Activated CD4-positive, CD25-positive, alpha-beta regulatory T cell treated with anti-CD3 and anti-CD28 coated beads, Interleukin-2, amount 50 U/mL, for 24 hours (primary cell): Measurements from ENCODE around the gene MSH2.

Experiments used
- ATAC-seq, 2 donors: fragments of 150-1000 bp; cut with Tn5 transposase; one replicate each; pipeline ENCODE4 v1.10.0; 2021; ENCODE audit warnings: mild to moderate bottlenecking in 1 of 2, moderate library complexity in 1 of 2

Gene MSH2

GRCh38 chr2:47510745-47511144 lies 107.8 kb downstream of the MSH2 start:
- ATAC-seq, result no peak

DNA sequence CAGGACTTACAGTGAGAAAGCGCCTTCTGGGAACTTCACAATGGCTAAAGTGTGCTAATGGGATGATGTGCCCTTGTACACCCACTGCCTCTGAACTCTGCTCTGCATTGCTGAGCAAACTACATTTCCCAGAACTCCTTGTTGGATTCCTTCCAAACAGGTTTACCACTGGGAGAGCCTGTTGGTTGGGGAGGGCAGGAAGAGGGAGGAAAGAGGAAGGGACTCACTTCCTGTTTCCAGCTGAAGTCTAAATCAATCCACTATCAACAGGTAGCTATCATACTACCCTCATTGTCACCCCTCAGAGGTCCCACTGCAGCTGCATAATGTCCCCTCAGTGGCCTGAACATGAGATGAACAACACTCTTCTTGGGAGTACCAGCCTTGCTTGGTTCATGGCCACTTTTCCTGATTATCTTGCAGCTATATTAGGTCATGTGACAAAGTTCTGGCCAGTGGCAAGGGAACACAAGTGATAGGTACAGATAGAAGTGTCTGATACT lies 109.7 kb downstream of the MSH2 start:
- ATAC-seq, result no peak

DNA sequence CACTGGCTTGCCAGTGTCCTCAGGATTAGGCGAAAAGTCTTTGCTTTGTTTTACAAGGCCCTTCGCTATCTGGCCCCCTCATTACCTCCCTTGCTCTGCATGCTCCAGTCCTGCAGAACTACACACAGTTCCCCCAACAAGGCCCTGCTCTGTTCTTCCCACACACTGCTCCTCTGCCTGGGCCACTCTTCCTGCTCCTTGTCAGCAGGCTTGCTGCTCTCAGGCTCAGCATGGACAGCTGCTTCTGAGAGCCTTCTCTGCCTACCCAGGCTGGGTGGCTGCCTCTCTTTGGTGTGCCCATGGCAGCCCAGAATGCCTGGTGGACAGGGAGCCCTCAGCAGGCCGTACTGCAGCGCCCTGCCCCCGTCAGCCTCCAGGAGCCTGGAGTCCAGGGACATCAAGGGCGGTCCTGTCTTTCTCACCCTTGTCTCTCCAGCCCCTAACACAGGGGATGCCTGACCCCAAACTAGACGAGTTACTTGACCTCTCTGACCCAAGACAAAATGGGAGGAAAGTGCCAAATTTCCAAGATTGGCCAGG lies 111.1 kb downstream of the MSH2 start:
- no peak for ATAC-seq

- ATAC-seq, result no peak
These were observed 113.6 kb downstream of the MSH2 start for GRCh38 chr2:47516360-47517104.

DNA sequence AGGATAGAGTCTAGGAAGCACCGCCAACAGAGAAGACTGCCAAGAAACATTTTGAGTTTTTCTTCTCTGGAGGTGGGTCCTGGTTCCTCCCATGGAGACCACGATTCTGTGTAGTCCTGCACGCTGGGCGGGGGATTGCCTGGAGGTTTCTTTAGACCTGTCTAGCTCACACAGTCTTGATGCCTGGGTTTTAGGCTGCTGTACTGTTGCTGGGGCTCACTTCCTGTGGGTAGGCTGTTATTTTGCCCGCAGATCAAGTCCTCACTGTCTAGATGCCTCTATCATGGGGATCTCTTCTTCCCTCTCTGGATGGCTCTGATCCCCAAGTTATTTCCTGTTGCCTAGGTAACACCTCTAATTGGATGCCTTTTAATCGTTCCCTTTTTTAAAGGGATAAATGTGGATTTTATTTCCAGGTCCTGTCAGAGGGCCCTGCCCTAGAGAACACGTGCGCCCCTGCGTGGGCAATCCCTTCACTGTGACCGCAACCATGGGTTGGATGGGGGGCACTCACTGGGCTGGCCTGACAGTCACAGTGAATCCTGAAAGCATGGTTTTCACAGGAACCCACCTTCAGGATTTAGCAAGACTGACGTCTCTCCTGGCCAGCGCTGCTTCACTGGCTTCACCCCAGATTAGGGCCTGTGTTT lies 115.7 kb downstream of the MSH2 start:
- no peak for ATAC-seq

DNA sequence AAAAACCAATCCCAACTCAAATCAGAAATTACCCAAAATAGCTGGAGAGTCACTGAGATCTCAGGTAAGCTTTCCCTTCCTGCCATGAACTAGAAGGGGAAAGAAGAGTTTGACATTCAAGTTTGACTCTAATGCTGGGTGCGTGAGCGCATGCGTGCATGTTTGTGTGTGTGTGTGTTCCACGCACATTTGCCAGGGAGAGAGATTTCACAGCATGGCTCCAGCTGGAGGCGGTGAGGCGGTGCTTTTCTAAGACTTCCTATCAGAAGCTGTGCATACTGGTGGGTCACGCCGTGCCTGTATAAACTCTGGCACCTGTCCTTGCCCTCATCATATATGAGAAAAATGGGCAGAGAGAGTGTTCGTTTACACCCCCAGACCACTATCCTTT lies 116.2 kb downstream of the MSH2 start:
- ATAC-seq, result no peak

GRCh38 chr2:47519604-47520301 lies 116.8 kb downstream of the MSH2 start:
- ATAC-seq, result no peak

- no peak for ATAC-seq
These were observed 117.3 kb downstream of the MSH2 start for GRCh38 chr2:47520302-47520630.

- ATAC-seq, result peak; percentile 86 to 87
These were observed 118.1 kb downstream of the MSH2 start for GRCh38 chr2:47520825-47521665.

GRCh38 chr2:47521666-47522285 lies 118.8 kb downstream of the MSH2 start:
- no peak for ATAC-seq

DNA sequence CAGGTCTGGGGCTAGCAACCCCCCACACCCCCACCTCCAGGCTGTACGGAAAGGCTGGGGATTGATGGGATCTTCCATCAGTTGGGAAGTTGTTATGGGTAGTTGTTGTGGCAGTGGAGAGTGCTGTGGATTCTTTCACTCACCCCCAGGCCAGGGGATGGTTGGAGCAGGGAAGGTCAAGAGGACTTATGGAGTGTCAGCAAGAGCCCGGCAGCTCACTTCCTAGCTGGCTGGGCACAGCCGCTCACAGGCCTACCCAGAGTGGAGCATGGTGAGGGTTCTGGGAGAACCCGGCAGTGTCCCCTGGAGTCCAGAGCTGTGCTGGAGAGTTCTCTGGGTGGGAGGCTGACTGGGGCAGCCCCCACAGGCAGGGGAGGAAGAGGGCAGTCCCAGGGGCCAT lies 122.2 kb downstream of the MSH2 start:
- ATAC-seq, result no peak

DNA sequence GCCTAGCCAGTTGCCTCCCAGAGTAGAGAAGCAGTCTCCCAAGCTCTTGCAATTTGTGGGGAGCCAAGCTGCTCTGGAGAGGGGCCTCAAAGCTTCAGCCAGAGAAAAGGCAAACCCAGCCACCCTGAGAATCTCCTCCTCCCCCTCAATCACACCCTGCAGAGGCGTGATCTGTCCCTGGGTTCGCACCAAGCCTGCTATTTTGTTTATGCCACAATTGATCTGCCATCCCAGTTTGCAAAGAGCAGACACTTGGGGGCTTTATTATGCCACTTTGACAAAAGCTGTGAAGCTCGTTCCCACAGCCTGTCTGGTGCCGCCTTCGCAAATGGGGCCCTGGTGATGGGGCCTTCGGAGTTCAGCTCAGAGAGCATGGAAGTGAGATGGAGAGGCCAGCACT lies 125.5 kb downstream of the MSH2 start:
- ATAC-seq, result no peak

GRCh38 chr2:47528874-47529273 lies 125.9 kb downstream of the MSH2 start:
- ATAC-seq, result no peak

DNA sequence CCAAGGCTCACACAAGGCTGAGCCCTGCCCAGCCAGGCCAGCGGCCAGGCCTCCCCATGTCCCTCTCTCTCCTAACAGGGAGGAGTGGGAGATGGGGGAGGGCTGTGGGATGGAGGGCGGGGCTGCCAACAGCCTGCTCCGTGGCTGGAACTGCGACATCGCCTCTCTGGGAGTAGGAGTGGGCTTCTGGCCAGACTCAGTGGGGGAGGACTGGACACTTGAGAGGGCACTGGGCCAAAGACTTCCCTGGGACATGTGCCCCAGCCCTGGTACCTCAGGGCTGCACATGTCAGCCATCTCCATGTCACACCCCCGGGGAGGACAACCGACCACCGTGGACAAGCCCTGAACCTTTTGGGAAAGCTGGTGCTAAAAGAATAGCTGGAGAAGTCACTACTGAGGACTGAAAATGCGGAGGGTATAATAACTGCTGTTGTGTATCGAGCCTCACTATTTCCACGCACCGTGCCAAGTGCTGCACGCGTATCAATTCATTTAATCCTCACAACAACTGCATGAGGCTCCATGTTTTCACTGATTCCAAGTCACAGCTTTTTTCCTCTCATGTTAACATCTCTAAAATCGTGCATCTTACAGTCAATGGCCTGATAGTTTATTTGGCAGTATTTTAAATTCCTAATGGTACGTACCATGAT lies 127.3 kb downstream of the MSH2 start:
- no peak for ATAC-seq

DNA sequence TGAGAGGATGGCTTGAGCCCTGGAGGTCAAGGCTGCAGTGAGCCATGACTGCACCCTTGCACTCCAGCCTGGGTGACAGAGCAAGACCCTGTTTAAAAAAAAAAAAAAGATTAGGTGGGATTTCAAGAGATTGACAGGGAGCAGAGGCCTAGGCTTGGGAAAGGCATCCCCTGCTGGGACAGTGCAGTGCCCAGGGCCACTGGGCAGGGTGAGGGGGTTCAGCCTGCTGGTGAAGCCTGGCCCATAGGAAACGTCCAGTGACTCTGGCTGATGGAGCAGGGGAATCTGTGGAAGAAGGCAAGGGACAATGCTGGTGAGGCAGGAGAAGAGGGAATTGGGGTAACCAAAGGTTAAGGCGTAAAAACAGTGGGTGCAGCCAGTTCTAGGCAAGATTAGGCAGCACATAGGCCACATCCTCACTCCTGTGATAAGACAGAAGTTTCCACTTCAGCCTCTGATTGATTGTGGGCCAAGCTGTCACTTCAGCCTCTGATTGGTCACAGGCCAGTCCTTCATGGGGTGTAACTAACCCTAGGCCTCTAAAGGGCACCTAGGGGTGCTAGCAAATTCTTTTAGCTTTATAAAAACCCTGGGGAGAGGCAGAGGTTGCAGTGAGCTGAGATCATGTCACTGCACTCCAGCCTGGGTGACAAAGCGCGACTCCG lies 128.6 kb downstream of the MSH2 start:
- ATAC-seq, result no peak
